Effector CD8-positive, alpha-beta T cell (primary cell): ENCODE measurements around the gene MISFA.
A peak's percentile ranks its signal among the peaks of the same experiment; 100 is the strongest.
"Not testable (repeated sequence)": the region's sequence is repeated elsewhere in the genome, so short reads cannot be mapped to it uniquely, and the experiment has no call there.

Source experiments
- DNase-seq: peaks from one replicate; lab custom pipeline; 2025; lab: John Stamatoyannopoulos, UW

MISFA gene

GRCh38 chr11:18617688-18618341, 18.2 kb downstream of the MISFA start:
- no peak for DNase-seq

- DNase-seq, result no peak
Observed at GRCh38 chr11:18618342-18619025, 18.9 kb downstream of the MISFA start.

GRCh38 chr11:18623707-18624106, 24.1 kb downstream of the MISFA start:
- no peak for DNase-seq

GRCh38 chr11:18624161-18624560, 24.6 kb downstream of the MISFA start:
- no peak for DNase-seq

GRCh38 chr11:18632841-18633240, 33.3 kb downstream of the MISFA start:
- DNase-seq, result no peak

- no peak for DNase-seq
Observed at GRCh38 chr11:18633256-18634139, 33.9 kb downstream of the MISFA start.

- DNase-seq, result peak; percentile 96
Observed at GRCh38 chr11:18634140-18635032, 34.8 kb downstream of the MISFA start, which contains the start of gene SPTY2D1. TSS of gene SPTY2D1 (minus strand) at chr11:18634342. CDS start at chr11:18634257, 85 bp downstream.

GRCh38 chr11:18641677-18642076, 42.1 kb downstream of the MISFA start:
- DNase-seq, result no peak

GRCh38 chr11:18643034-18643433, 43.4 kb downstream of the MISFA start:
- not testable (repeated sequence) for DNase-seq

- DNase-seq, result no peak
Observed at GRCh38 chr11:18650353-18650752, 50.8 kb downstream of the MISFA start.

GRCh38 chr11:18650859-18651557, 51.4 kb downstream of the MISFA start:
- DNase-seq, result no peak
